ENCODE measurements around the gene GBX2. TPM values are rescaled to one million over a fixed set of nuclear protein-coding genes. Genes with fewer than 3 reads are reported as not detected.

The GBX2 gene
- total and polyA plus RNA-seq, 10 of the 15 experiments (the other 5 are each of a cell fraction or from before 2014, with no cell fraction given): not detected

DNA sequence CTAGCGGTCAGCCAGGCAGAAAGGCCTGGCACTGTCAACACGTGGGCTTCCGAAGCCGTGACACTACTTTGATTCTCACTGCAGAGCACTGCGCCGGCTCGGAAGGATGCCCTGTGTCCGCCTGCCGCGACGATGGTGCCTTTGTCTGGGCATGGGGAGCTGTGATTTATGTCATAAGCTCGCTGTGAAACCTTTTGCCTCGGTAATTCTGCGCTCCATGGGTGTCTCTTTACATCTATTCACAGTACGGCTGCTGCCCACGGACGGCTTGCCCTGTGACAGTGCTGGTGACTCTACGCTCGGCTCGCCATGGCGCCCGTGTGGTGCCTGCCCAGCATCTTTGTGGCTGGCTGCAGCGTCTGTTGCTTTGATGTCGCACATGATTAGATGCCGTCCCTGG is 43.1 kb upstream of the GBX2 start:
- TF ChIP-seq NFYB (IDR thresholded peaks at IDR 0.05; ENCODE audit: insufficient read depth, low read depth, low read length) (no peak), WRNIP1 (IDR thresholded peaks at IDR 0.05; ENCODE audit: borderline replicate concordance, low read depth, low read length) (no peak), PAX8 (IDR thresholded peaks at IDR 0.05) (no peak), SUPT20H (IDR thresholded peaks at IDR 0.05; ENCODE audit: borderline replicate concordance, control insufficient read depth, low read depth, low read length) (no peak), FOXK2 (IDR thresholded peaks at IDR 0.05) (no peak), CBFB (IDR thresholded peaks at IDR 0.05; ENCODE audit: low read depth) (no peak)
- TF ChIP-seq, protein P1, sequence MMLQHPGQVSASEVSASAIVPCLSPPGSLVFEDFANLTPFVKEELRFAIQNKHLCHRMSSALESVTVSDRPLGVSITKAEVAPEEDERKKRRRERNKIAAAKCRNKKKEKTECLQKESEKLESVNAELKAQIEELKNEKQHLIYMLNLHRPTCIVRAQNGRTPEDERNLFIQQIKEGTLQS (IDR thresholded peaks at IDR 0.05; ENCODE audit: borderline replicate concordance, extremely low read depth, low read depth, low read length): no peak
- Histone ChIP-seq H3K4me3 (no peak overlapping the region), H3K79me2 (ENCODE audit: control insufficient read depth, insufficient read depth, low read length) (no peaks in the 10 kb centered on the region), H3K9me3 (replicated peaks; ENCODE audit: control insufficient read depth, insufficient read depth, low read length) (no peaks in the 10 kb centered on the region), H4K20me1 (ENCODE audit: control insufficient read depth, insufficient read depth) (no peaks in the 10 kb centered on the region), H3K9ac (ENCODE audit: control insufficient read depth, insufficient read depth, low read length) (no peak overlapping the region), H2AFZ (ENCODE audit: control insufficient read depth, low read depth, low read length) (no peak overlapping the region), H3K4me2 (ENCODE audit: control insufficient read depth, insufficient read depth) (no peak overlapping the region), H3K4me1 (ENCODE audit: control insufficient read depth, insufficient read depth, low read length) (no peaks in the 10 kb centered on the region), H3K27me3 (replicated peaks in 1 of 2; ENCODE audit: control insufficient read depth in 2 of 2, insufficient read depth in 2 of 2, low read length in 1 of 2) (peaks cover 0 to 2% of the 10 kb centered on the region in 2 experiments; a peak in 2 of 4 replicates), H3K27ac (ENCODE audit: control insufficient read depth, insufficient read depth) (no peak overlapping the region), H3K36me3 (ENCODE audit: control insufficient read depth in 2 of 2, insufficient read depth in 2 of 2, low read length in 1 of 2) (no peaks in the 10 kb centered on the region)
- no TSS peak for BruUV-seq (replicated peaks)
- ChIA-PET POLR2A (no interaction called here), RAD21 (ENCODE audit: unreplicated experiment) (no interaction called here), CTCF (no interaction called here), SMC1A (ENCODE audit: uncharacterized antibody, unreplicated experiment) (no interaction called here)
- DNase-seq (ENCODE audit: low read depth, low spot score): no peak
- FAIRE-seq: no peak
- in situ Hi-C loops (cut with MboI): no loop called here
- 40% methylated on average over 25 of the region's 25 CpGs for WGBS (ENCODE audit: insufficient coverage, insufficient replicate concordance, low lambda C conversion rate, missing lambda C conversion rate)
- intact Hi-C loops (cut with micrococcal nuclease; ENCODE audit: unreplicated experiment): no loop called here
- ATAC-seq: no peak

DNA sequence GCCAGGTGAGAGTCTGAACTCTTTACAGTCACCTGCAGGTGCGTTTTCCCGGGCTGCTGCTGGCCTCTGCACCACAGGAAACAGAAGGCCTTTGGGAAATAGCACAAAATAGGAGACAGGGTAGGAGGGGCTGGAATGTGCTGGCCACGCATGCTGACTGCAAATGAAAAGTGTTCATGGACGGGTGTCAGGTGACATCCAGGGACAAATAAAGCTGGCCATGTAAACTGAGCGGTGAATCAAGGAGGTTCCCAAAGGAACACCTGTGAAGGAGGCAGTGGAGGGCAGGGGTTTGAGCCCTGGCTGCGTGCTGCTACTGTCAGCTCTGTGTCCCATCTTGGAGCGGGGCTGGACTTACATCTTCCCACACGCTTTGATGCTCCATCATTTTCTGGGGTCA is 42.4 kb upstream of the GBX2 start:
- no TSS peak for BruUV-seq (replicated peaks)
- 10% methylated on average over 8 of the region's 8 CpGs for WGBS (ENCODE audit: insufficient coverage, insufficient replicate concordance, low lambda C conversion rate, missing lambda C conversion rate)
- SMC1A ChIA-PET (ENCODE audit: uncharacterized antibody, unreplicated experiment): no interaction called here
- RAD21 ChIA-PET (ENCODE audit: unreplicated experiment): no interaction called here
- intact Hi-C loops (cut with micrococcal nuclease; ENCODE audit: unreplicated experiment) (no loop called here), in situ Hi-C loops (cut with MboI) (no loop called here)
- H3K27ac ChIP-seq (ENCODE audit: control insufficient read depth, insufficient read depth): no peak overlapping the region
- DNase-seq (ENCODE audit: low read depth, low spot score) (no peak), ATAC-seq (no peak), FAIRE-seq (no peak)
- H3K9me3 ChIP-seq (replicated peaks; ENCODE audit: control insufficient read depth, insufficient read depth, low read length): no peaks in the 10 kb centered on the region
- CTCF ChIA-PET: no interaction called here
- H3K9ac ChIP-seq (ENCODE audit: control insufficient read depth, insufficient read depth, low read length): no peak overlapping the region
- H2AFZ ChIP-seq (ENCODE audit: control insufficient read depth, low read depth, low read length): no peak overlapping the region
- H3K4me3 ChIP-seq: no peak overlapping the region
- no peaks in the 10 kb centered on the region for H4K20me1 ChIP-seq (ENCODE audit: control insufficient read depth, insufficient read depth)
- H3K36me3 ChIP-seq (ENCODE audit: control insufficient read depth in 2 of 2, insufficient read depth in 2 of 2, low read length in 1 of 2): no peaks in the 10 kb centered on the region
- H3K79me2 ChIP-seq (ENCODE audit: control insufficient read depth, insufficient read depth, low read length): no peaks in the 10 kb centered on the region
- no peak for TF ChIP-seq SMAD5 (IDR thresholded peaks at IDR 0.05; ENCODE audit: low read depth)
- H3K4me1 ChIP-seq (ENCODE audit: control insufficient read depth, insufficient read depth, low read length): no peaks in the 10 kb centered on the region
- POLR2A ChIA-PET: no interaction called here
- H3K4me2 ChIP-seq (ENCODE audit: control insufficient read depth, insufficient read depth): no peak overlapping the region
- H3K27me3 ChIP-seq (replicated peaks in 1 of 2; ENCODE audit: control insufficient read depth in 2 of 2, insufficient read depth in 2 of 2, low read length in 1 of 2): peaks cover 0 to 2% of the 10 kb centered on the region in 2 experiments; a peak in 2 of 4 replicates

All from GM12878 (cell line).